Midbrain (tissue), 1 donor: ENCODE results near the gene OR5D18.
"Not testable (repeated sequence)": the region's sequence is repeated elsewhere in the genome, so short reads cannot be mapped to it uniquely, and the experiment has no call there.

ENCODE experiments used
- DNase-seq: peaks from one replicate; lab custom pipeline; 2025; lab: John Stamatoyannopoulos, UW

Gene OR5D18

GRCh38 chr11:55819330-55819729, at the start of gene OR5D18:
Gene OR5D18 (plus strand): TSS chr11:55819630. CDS start chr11:55819630, 0 bp downstream.
- no peak for DNase-seq

- DNase-seq = no peak
Observed at GRCh38 chr11:55773138-55773537, 46.3 kb upstream of the OR5D18 start, which contains the start of gene OR5D13. Gene OR5D13 (plus strand): TSS chr11:55773438. CDS start chr11:55773438, 0 bp downstream.

- DNase-seq = no peak
Observed at GRCh38 chr11:55791606-55792005, 27.8 kb upstream of the OR5D18 start.

GRCh38 chr11:55793321-55793720, 26.1 kb upstream of the OR5D18 start:
- DNase-seq = no peak

- no peak for DNase-seq
Observed at GRCh38 chr11:55795256-55795655, 24.2 kb upstream of the OR5D18 start, which contains the start of gene OR5D14. Gene OR5D14 (plus strand): TSS chr11:55795556. CDS start chr11:55795556, 0 bp downstream.

- DNase-seq = no peak
Observed at GRCh38 chr11:55806248-55806647, 13.2 kb upstream of the OR5D18 start.

- DNase-seq = no peak
Observed at GRCh38 chr11:55811067-55811466, 8.4 kb upstream of the OR5D18 start, which contains the start of gene OR5L1. Gene OR5L1 (plus strand): TSS chr11:55811367. CDS start chr11:55811467, 100 bp downstream.

GRCh38 chr11:55826919-55827318, 7.5 kb downstream of the OR5D18 start, which contains the start of gene OR5L2:
Gene OR5L2 (plus strand): TSS chr11:55827219. CDS start chr11:55827219, 0 bp downstream.
- DNase-seq = no peak

GRCh38 chr11:55838452-55838851, 19.0 kb downstream of the OR5D18 start, which contains the start of gene OR5D16:
Gene OR5D16 (plus strand): TSS chr11:55838752. CDS start chr11:55838752, 0 bp downstream.
- no peak for DNase-seq

GRCh38 chr11:55847453-55847852, 28.0 kb downstream of the OR5D18 start:
- DNase-seq = no peak

GRCh38 chr11:55849037-55849436, 29.6 kb downstream of the OR5D18 start:
- DNase-seq = no peak

- DNase-seq = no peak
Observed at GRCh38 chr11:55852141-55852540, 32.7 kb downstream of the OR5D18 start.

- DNase-seq = no peak
Observed at GRCh38 chr11:55854704-55855103, 35.3 kb downstream of the OR5D18 start.

GRCh38 chr11:55867354-55867753, 47.9 kb downstream of the OR5D18 start:
- not testable (repeated sequence) for DNase-seq
